ENCODE results near the gene IFITM10.

DNA sequence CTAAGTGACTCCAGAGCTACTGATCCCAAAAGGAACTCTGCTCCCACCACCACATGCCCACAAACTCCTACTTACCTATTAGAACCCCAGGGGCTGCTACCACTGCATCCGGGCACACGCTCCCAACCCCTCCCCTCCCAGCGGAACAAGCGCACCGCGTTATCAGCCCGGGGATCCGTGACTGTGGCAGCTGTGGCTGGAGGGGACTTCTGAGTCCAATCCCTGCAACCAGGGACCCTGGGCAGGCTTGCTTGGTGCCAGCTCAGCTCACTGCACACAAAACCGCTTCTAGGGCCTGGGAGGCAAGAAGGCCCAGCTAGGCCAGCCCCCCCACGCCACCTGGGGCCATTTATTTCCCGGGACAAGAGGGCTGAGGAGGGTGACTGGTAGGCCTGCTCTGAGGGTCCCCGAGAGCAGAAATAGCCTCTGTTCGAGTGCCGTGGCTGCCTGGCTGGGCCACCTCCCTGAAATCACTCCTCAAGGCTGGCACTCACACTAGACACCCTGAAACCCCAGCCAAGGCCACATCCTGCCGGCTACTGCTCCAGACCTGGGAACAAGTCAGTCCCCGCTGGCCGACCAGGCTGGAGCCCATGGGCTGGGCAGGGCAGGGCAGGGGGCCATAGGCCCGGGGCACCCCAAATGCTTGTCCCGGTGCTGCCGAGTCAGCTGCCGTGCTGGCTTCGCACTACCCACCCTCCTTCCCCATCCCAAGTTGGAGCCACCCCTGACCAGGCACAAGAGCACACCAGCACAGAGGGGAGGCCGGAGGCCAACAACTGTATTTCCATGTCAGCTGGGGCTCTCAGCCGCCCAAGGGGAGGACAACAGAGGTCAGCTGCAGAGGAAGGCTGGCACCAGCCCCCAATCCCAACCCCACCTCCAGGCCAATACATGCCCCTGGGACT, 1.9 kb upstream of the IFITM10 start:
- TF ChIP-seq, protein P1, sequence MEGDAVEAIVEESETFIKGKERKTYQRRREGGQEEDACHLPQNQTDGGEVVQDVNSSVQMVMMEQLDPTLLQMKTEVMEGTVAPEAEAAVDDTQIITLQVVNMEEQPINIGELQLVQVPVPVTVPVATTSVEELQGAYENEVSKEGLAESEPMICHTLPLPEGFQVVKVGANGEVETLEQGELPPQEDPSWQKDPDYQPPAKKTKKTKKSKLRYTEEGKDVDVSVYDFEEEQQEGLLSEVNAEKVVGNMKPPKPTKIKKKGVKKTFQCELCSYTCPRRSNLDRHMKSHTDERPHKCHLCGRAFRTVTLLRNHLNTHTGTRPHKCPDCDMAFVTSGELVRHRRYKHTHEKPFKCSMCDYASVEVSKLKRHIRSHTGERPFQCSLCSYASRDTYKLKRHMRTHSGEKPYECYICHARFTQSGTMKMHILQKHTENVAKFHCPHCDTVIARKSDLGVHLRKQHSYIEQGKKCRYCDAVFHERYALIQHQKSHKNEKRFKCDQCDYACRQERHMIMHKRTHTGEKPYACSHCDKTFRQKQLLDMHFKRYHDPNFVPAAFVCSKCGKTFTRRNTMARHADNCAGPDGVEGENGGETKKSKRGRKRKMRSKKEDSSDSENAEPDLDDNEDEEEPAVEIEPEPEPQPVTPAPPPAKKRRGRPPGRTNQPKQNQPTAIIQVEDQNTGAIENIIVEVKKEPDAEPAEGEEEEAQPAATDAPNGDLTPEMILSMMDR (IDR thresholded peaks at IDR 0.05), result no peak
- no peak for TF ChIP-seq POLR2A (IDR thresholded peaks at IDR 0.05)
